ENCODE measurements around the gene KLF8.

KLF8 gene

DNA sequence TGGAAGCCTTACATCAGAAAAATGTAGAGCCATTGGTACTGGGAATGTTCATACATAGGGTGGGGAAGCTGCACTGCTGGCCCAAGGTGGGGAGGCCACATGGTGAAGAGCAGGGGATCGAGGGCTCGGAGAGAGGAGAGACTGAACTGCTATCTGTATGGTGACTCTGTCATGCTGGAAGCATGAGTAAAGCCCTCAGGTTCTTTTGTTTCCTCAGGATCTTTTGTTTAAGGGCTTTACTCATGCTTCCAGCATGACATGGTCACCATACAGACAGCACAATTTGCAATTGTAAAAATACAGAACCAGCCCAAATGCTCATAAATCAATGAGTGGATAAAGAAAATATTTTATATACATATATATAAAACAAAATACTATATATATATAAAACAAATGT lies 78.4 kb downstream of the KLF8 start:
- DNase-seq: no peak

DNA sequence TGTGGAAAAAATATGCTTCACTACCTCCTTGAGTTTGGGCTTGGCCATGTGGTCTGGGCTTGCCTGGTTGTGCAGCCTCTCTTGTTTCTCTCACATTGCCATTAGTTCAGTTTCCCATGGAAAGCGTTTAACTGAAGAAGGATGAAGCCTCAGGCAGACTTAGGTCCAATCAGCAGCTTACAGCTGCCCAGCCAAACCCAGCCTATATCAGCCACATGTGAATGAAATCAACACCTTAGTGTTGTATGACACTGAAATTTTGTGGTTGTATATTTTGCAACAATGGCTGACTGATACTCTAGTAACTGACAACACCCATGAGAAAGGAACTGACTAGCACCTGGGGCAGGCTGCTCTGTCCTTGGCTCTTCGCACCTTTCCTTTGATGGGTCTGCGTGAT lies 81.2 kb downstream of the KLF8 start:
- no peak for DNase-seq

DNA sequence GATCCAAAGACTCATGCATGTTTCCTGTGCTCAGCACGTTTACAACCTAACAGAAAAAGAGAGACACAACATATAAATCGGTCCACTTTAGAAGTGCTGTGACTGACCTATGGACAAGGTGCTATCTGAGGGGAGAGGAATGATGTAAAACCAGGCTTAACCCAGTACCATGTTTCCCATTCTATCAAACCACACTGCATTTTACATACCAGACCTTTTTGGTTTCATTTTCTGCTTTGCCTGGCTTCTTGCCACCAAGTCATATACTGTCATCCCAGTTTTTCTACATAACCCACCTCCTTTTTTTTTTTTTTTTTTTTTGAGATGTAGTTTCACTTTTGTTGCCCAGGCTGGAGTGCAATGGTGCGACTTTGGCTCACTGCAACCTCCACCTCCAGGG lies 82.2 kb downstream of the KLF8 start:
- DNase-seq: no peak

DNA sequence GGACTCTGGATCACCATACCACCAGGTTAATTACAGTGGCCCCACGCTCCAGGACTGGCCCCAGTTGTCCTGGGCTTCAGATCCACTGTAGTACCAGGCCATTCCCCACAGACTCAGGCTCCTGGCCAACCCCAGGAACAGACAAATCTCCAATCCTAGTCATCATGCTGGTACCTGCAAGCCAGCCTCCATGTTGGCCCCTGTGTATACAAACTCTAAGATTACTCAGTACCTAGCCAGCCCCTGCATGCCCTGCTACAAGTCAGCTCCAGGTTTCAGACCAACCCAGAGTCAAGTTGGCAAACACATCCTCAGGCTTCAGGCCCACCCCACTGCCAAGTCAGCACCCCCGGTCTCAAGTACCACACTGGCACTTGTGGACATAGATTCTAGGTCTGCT lies 85.9 kb downstream of the KLF8 start:
- no peak for DNase-seq

DNA sequence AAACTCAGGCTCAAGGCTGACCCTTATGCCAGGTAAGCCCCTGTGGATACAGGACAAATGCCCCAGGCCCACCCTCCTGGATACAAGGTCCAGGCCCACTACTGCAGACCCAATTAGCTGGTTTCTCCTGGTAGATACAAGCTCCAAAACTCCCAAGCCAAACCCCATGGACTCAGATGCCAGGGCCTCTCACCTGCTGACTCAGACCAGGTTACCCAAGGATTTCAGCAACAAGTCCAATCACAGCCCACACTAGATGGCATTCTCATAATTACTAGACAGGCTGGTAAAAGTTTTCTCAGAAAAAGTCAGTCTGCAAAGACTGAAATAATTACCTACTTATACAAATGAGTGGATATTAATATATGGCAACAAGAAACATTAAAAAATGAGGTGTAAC lies 87.0 kb downstream of the KLF8 start:
- DNase-seq: no peak

Measured in right hindlimb (tissue), 1 donor.